A549 treated with CpdA at 1 μM for 4 hours (cell line): Measurements from ENCODE around the gene IDH3A. TPM values are rescaled to one million over a fixed set of nuclear protein-coding genes. Genes with fewer than 3 reads are reported as not detected.

Source experiments
- total RNA-seq: library from RNA; stranded (reverse); fragments of 200-300 nt; extraction: Qiagen RNA extraction; gene quantifications from 5 replicates; pipeline ENCODE4 v1.2.3, GENCODE V29; 2022; ENCODE audit warnings: low read depth

IDH3A gene
- total RNA-seq, result 70.0 to 103 TPM (median 78.1 TPM) in 5 replicates

DNA sequence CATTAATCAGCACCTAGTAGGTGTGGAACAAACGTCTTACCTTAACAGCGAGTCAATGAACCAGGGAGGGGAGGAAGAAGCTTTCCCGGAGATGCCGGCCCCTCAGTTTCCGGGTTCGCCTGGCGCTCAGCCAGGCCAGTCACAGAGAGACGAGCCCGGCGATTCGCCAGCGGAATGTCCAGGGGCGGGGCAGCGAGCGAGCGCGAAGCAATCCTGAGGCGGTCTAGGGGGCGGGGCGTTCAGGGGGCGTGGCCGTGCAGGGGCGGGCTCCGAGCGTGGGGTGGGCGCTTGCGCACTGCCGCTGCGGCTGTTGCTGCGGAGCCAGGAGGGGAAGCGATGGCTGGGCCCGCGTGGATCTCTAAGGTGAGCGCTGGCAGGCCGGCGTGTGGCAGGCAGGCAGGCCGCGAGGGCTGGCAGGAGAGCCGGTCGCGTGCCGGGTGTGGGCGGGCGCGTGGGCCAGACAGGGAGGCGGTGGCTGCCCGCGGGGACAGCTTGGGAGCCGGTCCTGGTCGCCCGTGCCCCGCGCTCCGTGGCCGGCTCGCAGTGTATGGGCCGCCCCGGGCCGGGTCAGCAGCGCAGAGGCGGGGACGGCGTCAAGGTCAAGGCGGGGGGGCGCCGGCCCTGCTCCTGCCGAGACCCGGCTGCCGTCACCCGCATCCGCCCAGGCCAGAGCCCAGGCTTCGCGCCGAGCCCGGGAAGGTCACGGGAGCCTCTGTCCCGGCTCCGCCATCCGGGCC lies at the start of gene IDH3A:
Gene IDH3A, plus strand, starts transcription at position 295 of the 737 bp plus-strand sequence. Its CDS starts 42 bp downstream, at position 337.

DNA sequence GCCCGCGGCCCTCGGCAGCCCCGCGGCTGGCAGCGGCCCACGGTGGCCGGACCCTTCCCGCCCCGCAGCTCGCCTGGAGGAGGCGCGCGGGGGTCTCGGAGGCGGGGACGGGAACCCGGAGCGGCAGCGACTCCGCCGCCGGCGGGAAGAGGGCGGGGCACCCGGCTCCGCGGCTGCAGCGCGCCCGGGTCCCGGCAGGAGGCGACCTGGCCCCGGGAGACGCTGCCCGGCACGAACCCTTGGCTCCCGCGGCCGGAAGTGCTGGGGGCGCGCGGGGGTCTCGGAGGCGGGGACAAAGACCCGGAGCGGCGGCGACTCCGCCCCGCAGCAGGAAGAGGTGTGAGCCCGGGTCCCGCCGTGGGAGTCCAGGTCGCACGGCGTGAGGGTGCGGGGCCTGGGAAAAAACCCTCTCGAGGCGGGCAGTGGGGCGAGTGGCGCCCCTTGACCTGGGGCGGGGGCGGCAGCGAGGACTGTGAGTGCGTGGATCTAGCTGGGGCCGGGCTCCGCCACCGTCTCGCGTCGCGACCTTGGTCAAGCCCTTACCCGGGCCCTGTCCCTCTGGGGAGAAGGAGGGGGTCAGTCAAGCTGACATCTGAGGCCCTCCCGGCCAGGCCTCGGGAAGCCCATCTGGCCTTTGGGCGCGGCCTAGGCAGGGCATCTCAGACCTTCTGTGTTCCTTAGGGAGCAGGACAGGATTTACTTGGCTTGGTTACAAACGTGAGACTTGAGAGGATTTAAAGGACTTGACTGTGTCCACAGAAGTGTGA lies 17.7 kb upstream of the IDH3A start, which contains the start of gene CIB2:
Gene CIB2, minus strand, starts transcription at position 151 of the 767 bp plus-strand sequence. CDS start 230 bp downstream, outside the sequence.

Other genes with a start within 250 kb of the IDH3A start
- gene TBC1D2B, start 71.7 kb upstream of the IDH3A start, total RNA-seq, result 13.5 to 16.5 TPM (median 14.3 TPM) in 5 replicates
- not detected in 5 replicates for gene SH2D7, start 56.8 kb upstream of the IDH3A start, total RNA-seq
- gene CIB2, start 17.9 kb upstream of the IDH3A start, total RNA-seq, result 23.0 to 30.0 TPM (median 28.3 TPM) in 5 replicates
- gene ACSBG1, start 85.2 kb downstream of the IDH3A start, total RNA-seq, result 0.21 to 0.41 TPM (median 0.31 TPM) in 5 replicates
- gene DNAJA4, start 115.2 kb downstream of the IDH3A start, total RNA-seq, result 0.02 TPM in 1 of 5 replicates, not detected in the others
- 77.9 to 118 TPM (median 87.9 TPM) in 5 replicates for gene SKIC8, start 150.2 kb downstream of the IDH3A start, total RNA-seq
- gene CRABP1, start 191.0 kb downstream of the IDH3A start, total RNA-seq, result 0.71 to 1.9 TPM (median 1.6 TPM) in 5 replicates